Measurements from ENCODE around the gene RYK.

GRCh38 chr3:134163096-134163495 is 87.6 kb downstream of the RYK start:
- TF ChIP-seq EZH2 (IDR thresholded peaks at IDR 0.05) = no peak
- TF ChIP-seq, protein P1, sequence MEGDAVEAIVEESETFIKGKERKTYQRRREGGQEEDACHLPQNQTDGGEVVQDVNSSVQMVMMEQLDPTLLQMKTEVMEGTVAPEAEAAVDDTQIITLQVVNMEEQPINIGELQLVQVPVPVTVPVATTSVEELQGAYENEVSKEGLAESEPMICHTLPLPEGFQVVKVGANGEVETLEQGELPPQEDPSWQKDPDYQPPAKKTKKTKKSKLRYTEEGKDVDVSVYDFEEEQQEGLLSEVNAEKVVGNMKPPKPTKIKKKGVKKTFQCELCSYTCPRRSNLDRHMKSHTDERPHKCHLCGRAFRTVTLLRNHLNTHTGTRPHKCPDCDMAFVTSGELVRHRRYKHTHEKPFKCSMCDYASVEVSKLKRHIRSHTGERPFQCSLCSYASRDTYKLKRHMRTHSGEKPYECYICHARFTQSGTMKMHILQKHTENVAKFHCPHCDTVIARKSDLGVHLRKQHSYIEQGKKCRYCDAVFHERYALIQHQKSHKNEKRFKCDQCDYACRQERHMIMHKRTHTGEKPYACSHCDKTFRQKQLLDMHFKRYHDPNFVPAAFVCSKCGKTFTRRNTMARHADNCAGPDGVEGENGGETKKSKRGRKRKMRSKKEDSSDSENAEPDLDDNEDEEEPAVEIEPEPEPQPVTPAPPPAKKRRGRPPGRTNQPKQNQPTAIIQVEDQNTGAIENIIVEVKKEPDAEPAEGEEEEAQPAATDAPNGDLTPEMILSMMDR (IDR thresholded peaks at IDR 0.05) = no peak
